Upper lobe of right lung (tissue), 1 donor: ENCODE results near the gene FOXD1. TPM values are rescaled to one million over a fixed set of nuclear protein-coding genes. Genes with fewer than 3 reads are reported as not detected.

Experiments used
- ATAC-seq: fragments of 200-7000 bp; cut with Tn5 transposase; one replicate; pipeline ENCODE4 v1.9.1; 2020; ENCODE audit warnings: mild to moderate bottlenecking, moderate library complexity
- DNase-seq: peaks from one replicate; pipeline ENCODE4 v3.0.0-alpha.2; 2020
- H3K27ac ChIP-seq: fragments of 200-600 bp; one replicate; pipeline ENCODE4 v1.8.0; 2022
- H3K27me3 ChIP-seq: fragments of 200-600 bp; one replicate; pipeline ENCODE4 v1.8.0; 2022; ENCODE audit warnings: mild to moderate bottlenecking
- H3K36me3 ChIP-seq: fragments of 200-600 bp; one replicate; pipeline ENCODE4 v1.8.0; 2022
- H3K4me1 ChIP-seq: fragments of 200-600 bp; one replicate; pipeline ENCODE4 v1.8.0; 2022
- H3K4me3 ChIP-seq: fragments of 200-600 bp; one replicate; pipeline ENCODE4 v1.8.0; 2022; ENCODE audit warnings: mild to moderate bottlenecking
- H3K9me3 ChIP-seq: fragments of 200-600 bp; one replicate; pipeline ENCODE4 v1.8.0; 2022
- CTCF ChIP-seq: fragments of 200-600 bp; IDR thresholded peaks from one replicate; pipeline ENCODE4 v1.8.0; 2022; ENCODE audit warnings: antibody characterized with exemption
- intact Hi-C: fragments of 100-400 bp; cut with DNase I; formaldehyde crosslinking; loops from one replicate; pipeline ENCODE4 v1.11.0; 2022
- total RNA-seq: library from RNA; stranded (reverse); fragmentation: NEBNext Ultra II Directional; extraction: Animal tissue kit (Norgen Biotek cat#: 25700); gene quantifications from one replicate; pipeline ENCODE4 v1.2.1, GENCODE V29; 2021
- donor health status: DM: no; HTN: yes; CAD: no; lungs with severe emphysema.

Gene FOXD1
- total RNA-seq, 1 donor from 2014 or later: 1.2 TPM

GRCh38 chr5:73437101-73437776 lies 11.3 kb downstream of the FOXD1 start:
- DNase-seq (no peak), ATAC-seq (peak; percentile 19)
- peak; percentile 8 for TF ChIP-seq CTCF
- Histone ChIP-seq H3K27me3 (peaks cover 96% of the 10 kb centered on the region), H3K4me3 (no peak overlapping the region), H3K4me1 (peaks cover 9% of the 10 kb centered on the region), H3K9me3 (no peaks in the 10 kb centered on the region), H3K36me3 (no peaks in the 10 kb centered on the region), H3K27ac (no peak overlapping the region)
- intact Hi-C loops: no loop called here

GRCh38 chr5:73436535-73437100 lies 12.0 kb downstream of the FOXD1 start:
- Histone ChIP-seq H3K4me1 (peaks cover 9% of the 10 kb centered on the region), H3K27me3 (peaks cover 96% of the 10 kb centered on the region), H3K36me3 (no peaks in the 10 kb centered on the region), H3K4me3 (no peak overlapping the region), H3K9me3 (no peaks in the 10 kb centered on the region), H3K27ac (no peak overlapping the region)
- DNase-seq (no peak), ATAC-seq (peak; percentile 10)
- TF ChIP-seq CTCF: no peak
- intact Hi-C loops: no loop called here

GRCh38 chr5:73435759-73436534 lies 12.6 kb downstream of the FOXD1 start:
- no peak overlapping the region for H3K4me3 ChIP-seq
- ATAC-seq (no peak), DNase-seq (no peak)

GRCh38 chr5:73434907-73435306 lies 13.7 kb downstream of the FOXD1 start:
- Histone ChIP-seq H3K4me3 (no peak overlapping the region), H3K27me3 (peaks cover 96% of the 10 kb centered on the region), H3K4me1 (peaks cover 9% of the 10 kb centered on the region), H3K36me3 (no peaks in the 10 kb centered on the region), H3K9me3 (no peaks in the 10 kb centered on the region), H3K27ac (no peak overlapping the region)
- no peak for TF ChIP-seq CTCF
- ATAC-seq (no peak), DNase-seq (no peak)
- intact Hi-C loops: no loop called here

More at GRCh38 chr5:73435759-73436534, 12.6 kb downstream of the FOXD1 start:
- TF ChIP-seq CTCF: no peak
- no peaks in the 10 kb centered on the region for H3K9me3 ChIP-seq
- H3K36me3 ChIP-seq: no peaks in the 10 kb centered on the region
- peaks cover 9% of the 10 kb centered on the region for H3K4me1 ChIP-seq
- H3K27ac ChIP-seq: no peak overlapping the region
- peaks cover 96% of the 10 kb centered on the region for H3K27me3 ChIP-seq
- intact Hi-C loops: no loop called here

GRCh38 chr5:73434461-73434860 lies 14.1 kb downstream of the FOXD1 start:
- no peak overlapping the region for H3K27ac ChIP-seq
- no peak for ATAC-seq
- TF ChIP-seq CTCF: no peak
- intact Hi-C loops: no loop called here
- H3K36me3 ChIP-seq: no peaks in the 10 kb centered on the region
- no peaks in the 10 kb centered on the region for H3K9me3 ChIP-seq
- H3K27me3 ChIP-seq: peaks cover 96% of the 10 kb centered on the region
- no peak for DNase-seq
- peaks cover 9% of the 10 kb centered on the region for H3K4me1 ChIP-seq
- H3K4me3 ChIP-seq: no peak overlapping the region
